HG03175 (cell line): Measurements from ENCODE around the gene KCNN1.
"Not testable (repeated sequence)": the region's sequence is repeated elsewhere in the genome, so short reads cannot be mapped to it uniquely, and the experiment has no call there.

Source experiments
- ATAC-seq: cut with Tn5 transposase; IDR thresholded peaks from one replicate; pipeline ENCODE4 v1.9.1; 2021; ENCODE audit warnings: mild to moderate bottlenecking, moderate library complexity; ENCODE audit not compliant: unreplicated experiment

KCNN1 gene

GRCh38 chr19:18020212-18021085, 53.5 kb downstream of the KCNN1 start:
- no peak for ATAC-seq

DNA sequence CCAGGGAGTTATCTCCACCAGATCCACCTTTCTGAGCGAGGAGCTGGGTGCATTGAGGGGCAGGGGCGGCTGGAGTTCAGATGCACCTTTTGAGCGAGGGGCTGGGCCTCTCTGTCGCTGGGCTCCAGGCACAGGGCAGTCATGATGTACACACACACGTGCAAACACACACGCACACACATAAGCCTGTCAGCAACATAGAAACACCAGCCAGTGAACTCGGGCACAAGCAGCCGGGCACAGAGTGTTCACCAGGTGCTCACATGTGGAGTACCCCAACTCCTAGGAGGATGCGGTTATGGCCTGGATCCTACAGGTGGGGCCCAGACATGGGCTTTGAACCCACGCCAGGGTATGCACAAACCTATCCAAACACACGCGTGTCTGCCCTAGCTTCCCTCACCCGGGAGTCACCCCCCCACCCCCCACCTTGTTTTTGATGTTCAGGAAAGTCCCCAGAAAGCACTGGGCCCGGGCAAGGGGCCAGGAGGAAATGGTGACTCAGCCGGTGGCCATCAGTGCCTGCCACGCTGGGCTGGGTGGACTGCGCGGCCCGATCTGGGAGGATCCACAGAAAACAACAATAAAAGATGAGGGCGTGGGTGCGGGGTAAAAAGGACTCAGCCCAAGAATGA, 54.3 kb downstream of the KCNN1 start:
- ATAC-seq: no peak

- ATAC-seq: no peak
Measured at GRCh38 chr19:18023622-18024251, 56.8 kb downstream of the KCNN1 start.

- no peak for ATAC-seq
Measured at GRCh38 chr19:18027151-18027550, 60.2 kb downstream of the KCNN1 start.

DNA sequence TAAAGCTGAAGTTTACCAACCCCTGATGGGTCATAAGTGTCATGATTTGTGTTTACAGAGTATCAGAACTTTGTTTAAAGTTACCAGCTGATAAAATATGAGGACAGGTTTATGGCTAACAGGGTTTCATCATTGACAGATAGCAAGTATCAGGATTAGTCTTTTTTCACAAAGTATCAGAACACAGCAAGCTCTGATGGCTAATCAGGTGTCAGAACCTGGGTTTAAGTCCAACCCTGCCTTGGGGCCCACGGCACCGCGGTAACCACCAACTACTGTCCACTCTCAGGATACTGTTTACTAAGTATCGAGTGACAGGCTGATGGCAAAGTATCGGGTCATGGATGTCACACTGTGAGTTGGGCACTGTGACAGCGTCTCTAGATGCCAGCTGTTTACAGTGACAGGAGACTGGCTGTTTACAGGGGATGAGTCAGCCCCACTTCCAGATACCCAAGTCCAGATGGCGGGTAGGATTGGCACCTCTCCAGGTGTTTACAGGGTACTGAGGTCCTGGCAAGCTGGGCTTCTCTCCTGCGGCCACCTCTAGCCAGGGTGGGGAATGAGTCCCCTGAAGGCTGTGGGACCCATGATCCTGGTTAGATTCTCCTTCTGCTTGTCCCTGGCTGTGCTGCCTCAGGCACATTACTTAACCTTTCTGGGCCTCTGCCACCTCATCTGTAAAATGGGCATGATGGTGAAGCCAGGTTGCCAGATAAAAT, 62.9 kb downstream of the KCNN1 start:
- no peak for ATAC-seq

GRCh38 chr19:18031401-18031800, 64.5 kb downstream of the KCNN1 start:
- ATAC-seq: not testable (repeated sequence)

DNA sequence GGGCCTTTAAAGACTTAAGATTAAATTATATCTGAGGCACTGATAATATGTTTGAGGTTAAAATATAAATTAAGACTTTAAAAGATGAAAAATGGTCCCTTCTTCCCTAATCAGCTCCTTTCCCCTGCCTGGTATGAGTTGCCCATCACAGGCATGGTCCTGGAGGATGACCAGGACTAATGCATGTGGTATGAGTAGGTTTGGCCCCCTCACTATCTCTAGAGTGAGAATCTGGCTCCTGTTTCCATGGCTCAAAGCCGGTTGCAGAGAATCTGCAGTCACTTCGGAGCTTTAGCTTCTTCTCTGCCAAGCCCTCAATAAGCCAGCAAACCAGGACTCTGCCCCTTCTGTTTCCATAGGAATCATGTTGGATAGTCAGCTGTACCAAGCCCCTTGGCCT, 65.2 kb downstream of the KCNN1 start:
- not testable (repeated sequence) for ATAC-seq

GRCh38 chr19:18041054-18041453, 74.1 kb downstream of the KCNN1 start:
- ATAC-seq: no peak

GRCh38 chr19:18043676-18044075, 76.8 kb downstream of the KCNN1 start:
- no peak for ATAC-seq

- ATAC-seq: peak; percentile 90
Measured at GRCh38 chr19:18044825-18045304, 78.0 kb downstream of the KCNN1 start.

DNA sequence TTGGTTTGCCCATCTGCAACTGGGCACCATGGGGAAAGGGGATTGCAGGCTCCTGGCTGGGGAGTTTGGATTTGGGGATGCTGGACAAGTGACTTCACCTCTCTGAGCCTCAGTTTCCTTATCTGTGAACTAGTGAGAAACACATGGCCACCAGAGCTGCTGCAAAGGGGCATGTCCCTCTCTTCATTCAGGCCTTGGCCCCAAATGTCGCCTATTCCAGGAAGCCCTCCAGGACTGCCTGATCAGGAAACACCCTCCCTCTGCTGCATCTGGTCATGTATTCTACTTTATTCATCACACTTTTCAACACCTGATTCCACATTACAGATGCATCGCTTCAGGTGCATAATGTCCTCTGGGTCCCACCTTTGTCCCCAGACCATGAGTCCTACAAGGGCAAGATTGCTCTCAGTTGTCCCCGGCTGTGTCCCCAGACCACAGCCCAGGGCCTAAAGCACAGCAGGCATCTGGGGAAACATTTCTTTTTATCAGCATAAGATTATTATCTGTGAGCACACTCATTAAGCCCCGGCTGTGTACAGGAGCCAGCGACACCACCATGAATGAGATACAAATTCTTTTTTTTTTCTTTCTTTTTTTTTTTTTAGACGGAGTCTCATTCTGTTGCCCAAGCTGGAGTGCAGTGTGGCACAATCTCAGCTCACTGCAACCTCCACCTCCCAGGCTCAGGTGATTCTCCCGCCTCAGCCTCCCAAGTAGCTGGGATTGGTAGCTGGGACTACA, 78.6 kb downstream of the KCNN1 start:
- ATAC-seq: no peak

DNA sequence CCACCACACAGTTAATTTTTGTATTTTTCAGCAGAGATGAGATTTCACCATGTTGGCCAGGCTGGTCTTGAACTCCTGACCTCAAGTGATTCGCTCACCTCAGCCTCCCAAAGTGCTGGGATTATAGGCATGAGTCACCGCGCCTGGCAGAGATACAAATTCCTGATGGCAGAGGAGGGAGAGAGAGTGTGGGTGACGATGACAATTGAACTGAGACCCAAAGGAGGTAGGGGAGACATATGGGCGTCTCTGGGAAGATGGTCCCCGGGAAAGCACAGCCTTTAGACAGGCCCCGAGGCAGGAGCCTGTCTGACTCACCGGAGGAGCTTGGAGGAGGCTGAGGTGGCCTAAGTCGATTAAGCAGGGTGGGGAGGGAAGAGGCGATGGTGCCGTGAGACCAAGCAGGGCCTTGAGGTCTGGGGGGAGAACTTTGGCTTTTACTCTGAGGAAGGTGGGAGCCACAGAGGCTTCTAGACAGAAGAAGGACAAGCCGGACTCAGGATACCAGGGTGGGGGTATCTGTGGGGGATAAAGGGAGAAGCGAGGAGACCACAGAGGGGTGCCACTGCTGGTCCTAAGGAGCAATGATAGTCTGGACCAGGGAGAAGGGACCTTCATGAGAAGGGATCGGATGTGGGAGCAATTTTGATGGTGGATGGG, 79.3 kb downstream of the KCNN1 start:
- no peak for ATAC-seq

- no peak for ATAC-seq
Measured at GRCh38 chr19:18049385-18049784, 82.5 kb downstream of the KCNN1 start.
